NCI-H2196 (cell line): ENCODE results near the gene ATAD2B.
"Not testable (repeated sequence)": the region's sequence is repeated elsewhere in the genome, so short reads cannot be mapped to it uniquely, and the experiment has no call there.

Experiments used
- DNase-seq: peaks from one replicate; lab custom pipeline; 2025; ENCODE audit not compliant: unreplicated experiment; lab: John Stamatoyannopoulos, UW

Gene ATAD2B

DNA sequence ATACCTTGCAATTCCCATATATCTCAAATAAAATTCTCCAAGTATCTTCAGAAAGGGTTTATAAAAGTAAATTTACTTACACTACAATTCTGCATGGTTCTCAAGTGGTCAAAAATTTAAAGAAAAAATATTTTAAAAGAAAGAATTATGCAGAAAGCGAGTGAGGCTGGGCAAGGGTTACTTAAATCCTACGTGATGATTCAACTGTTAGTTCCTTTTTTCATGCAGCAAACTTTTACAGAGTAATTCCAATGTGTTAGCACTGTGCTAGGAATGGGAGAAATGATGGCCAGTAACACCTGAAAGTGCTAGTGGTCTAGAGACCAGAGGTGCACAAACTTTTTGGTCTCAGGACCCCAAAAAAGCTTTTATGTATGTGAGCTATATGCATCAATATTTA lies 133.4 kb downstream of the ATAD2B start:
- no peak for DNase-seq

DNA sequence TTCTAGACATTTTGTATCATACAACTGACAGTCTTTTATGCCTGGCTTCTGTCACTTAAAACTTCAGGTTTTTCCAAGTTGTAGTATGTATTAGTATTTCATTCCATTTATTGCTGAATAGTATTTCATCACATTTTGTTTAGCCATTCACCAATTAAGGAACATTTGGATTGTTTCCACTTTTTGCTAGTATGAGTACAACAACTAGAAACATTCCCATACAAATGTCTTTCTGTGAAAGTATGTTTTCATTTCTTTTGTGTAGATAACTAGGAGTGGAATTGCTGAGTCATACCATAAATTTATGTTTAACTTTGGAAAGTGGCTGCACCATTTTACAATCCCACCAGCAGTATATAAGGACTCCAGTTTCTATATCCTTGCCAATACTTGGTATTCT lies 135.9 kb downstream of the ATAD2B start:
- DNase-seq = no peak

DNA sequence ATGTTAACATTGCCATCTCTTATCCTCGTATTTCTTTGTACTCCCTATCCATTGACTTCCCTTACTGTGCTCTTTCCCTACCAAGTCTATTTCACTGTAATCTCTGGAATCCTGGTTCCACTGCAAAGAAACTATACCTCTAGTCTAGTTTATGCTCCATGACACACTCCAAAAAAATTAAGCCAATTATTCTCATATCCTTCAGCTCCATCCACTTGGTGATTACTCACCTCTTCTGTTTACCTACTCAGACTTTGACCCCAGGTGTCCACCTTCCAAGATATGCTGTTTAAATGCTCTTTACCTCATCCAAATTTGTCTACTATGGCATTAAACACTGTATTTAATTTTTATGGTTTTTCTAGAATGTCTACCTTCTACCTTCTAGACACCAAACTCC lies 137.9 kb downstream of the ATAD2B start:
- DNase-seq = no peak

GRCh38 chr2:23788100-23788499 lies 138.8 kb downstream of the ATAD2B start:
- no peak for DNase-seq

DNA sequence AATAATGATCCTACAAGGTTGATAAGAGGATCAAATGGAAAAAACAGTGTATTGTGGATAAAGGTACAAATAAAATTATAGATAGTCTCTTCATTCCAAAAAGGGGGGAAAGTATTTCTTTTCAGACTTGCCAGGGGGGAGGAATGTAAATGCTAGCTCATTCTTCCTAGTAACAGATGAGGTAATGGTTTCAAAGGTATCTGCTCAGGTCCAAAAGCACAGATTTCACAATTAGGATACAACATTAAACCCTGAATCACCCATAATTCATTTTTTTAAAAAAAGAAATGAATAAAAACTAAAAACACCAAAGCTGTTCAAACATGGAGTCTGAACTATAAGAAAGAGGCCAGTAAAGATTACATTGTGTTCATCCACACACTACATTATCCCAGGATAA lies 142.0 kb downstream of the ATAD2B start:
- no peak for DNase-seq

- no peak for DNase-seq
Observed at GRCh38 chr2:23782646-23783045, 144.3 kb downstream of the ATAD2B start.

- DNase-seq = no peak
Observed at GRCh38 chr2:23782126-23782525, 144.8 kb downstream of the ATAD2B start.

- not testable (repeated sequence) for DNase-seq
Observed at GRCh38 chr2:23780465-23780864, 146.5 kb downstream of the ATAD2B start.

GRCh38 chr2:23777826-23778225 lies 149.1 kb downstream of the ATAD2B start:
- no peak for DNase-seq

GRCh38 chr2:23776021-23776420 lies 150.9 kb downstream of the ATAD2B start:
- DNase-seq = no peak

DNA sequence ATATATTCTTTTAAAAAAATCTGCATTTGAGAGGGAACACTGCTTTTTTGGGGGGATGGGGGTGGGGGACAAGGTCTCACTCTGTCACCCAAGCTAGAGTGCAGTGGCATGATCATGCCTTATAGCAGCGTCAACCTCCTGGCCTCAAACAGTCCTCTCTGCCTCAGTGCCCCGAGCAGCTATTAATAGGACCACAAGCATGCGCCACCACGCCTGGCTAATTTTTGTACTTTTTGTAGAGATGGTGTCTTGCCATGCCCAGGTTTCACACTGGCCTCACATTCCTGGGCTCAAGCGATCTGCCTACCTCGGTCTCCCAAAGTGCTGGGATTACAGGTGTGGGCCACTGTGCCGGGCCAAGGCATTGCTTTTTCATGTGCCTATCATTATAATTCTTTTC lies 154.2 kb downstream of the ATAD2B start:
- DNase-seq = no peak

DNA sequence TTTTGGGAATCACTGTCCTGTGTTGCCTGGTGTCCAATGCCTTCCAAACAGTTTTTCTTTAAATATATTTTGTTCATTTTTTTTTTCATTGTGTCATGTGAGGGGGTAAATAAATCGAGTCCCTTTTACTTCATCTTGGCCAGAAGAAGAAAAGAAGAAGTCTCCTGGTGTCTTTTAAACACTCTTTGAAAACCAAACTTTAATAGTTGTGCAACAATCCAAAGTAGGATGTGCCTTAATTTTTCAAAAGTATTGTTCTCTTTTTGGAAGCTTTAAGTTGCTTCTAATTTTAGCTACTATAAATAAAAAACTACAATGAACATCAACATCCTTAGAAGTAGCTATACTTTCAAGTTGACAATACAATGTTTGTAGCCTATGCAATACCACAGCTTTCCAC lies 154.9 kb downstream of the ATAD2B start:
- DNase-seq = no peak

GRCh38 chr2:23769364-23769763 lies 157.6 kb downstream of the ATAD2B start:
- DNase-seq = no peak

- DNase-seq = no peak
Observed at GRCh38 chr2:23767876-23768621, 158.9 kb downstream of the ATAD2B start.

DNA sequence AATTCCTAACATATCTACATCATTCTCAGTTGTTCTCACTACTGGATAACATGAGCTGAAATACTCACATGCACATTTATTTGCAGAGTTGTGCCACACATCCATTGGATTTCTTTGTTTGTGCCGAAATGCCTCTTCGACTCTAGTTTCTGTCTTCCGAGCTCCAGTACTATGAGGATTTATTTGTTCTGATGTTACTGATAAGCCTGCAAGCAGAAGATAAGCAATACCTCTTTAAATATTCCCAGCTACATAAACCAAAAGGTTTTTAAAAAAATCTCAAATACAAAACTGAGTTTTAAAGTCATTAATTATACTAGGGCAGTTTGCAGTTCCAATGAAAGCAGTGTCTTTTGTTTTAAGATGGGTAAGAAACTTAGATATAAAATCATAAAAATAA lies 164.8 kb downstream of the ATAD2B start:
- DNase-seq = no peak

DNA sequence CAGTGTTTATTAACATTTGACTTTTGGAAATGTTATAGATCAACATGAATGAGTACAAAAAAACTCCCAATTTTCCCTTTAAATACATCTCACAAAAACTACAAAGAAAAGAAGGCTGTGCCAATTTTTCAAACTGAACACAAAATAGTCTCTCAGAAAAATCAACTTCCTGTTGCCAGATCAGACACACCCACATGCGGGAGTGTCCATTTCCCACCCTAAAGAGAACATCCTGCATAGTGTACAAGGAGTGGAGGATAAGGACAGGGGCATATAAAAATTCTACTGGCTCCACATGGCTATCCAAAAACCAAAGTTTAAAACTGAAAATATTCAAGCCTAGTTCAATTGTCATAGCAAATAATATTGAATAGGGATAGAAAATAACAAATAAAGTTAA lies 165.3 kb downstream of the ATAD2B start:
- no peak for DNase-seq

DNA sequence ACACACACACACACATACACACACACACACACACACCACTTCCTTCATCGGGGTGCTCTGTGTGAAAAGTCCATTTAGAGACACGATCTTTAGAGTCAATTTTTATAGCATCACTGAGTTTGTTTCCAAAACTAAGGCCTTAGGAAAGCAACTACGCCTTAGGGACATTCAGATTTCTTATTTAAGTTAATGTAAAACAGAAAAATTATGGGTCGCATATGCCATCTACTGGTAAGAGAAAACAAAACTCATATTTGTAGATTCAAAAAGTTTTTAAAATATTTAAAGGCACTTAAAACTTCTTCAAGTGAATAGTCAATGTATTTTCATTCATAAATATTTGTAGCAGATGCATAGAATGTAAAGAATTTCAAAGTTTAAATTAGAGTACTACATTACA lies 166.2 kb downstream of the ATAD2B start:
- DNase-seq = peak; percentile 21

DNA sequence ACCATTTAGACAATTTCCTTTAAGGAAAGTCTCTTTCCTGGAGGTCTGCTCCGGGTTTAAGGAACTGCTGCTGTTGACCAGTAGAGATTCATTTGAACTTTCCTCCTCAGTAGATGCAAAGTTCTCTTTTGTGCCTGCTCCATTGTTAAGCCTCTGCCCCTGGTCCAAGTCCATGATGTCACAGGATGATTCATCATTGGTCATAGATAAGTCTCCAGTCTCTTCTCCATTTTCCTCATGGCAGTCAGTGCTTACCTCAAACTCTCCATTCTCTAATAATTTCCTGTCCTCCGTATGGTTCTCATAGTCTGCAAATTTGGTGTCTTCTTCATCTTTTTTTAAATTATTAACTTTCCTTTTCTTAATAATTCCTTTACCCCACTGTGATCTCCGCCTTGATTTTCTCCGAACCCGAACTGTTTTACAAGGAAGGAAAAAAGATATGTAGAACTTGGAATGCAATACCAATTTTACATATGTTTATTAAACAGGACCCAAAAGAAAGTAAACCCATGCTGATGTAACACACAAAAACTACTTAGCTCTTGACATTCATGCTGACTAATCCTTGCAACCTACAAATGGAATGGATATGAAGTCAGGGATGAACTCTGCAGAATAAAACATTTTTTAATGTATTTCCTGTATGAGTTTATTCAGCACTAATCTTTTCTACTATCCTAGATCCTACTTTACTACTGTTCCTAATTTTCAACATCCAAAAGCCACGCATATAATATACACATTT lies 169.1 kb downstream of the ATAD2B start:
- DNase-seq = no peak

- peak; percentile 11 for DNase-seq
Observed at GRCh38 chr2:23756593-23757292, 170.2 kb downstream of the ATAD2B start.

- no peak for DNase-seq
Observed at GRCh38 chr2:23754970-23755369, 172.0 kb downstream of the ATAD2B start.

GRCh38 chr2:23753291-23754010 lies 173.5 kb downstream of the ATAD2B start:
- DNase-seq = no peak
